Nephron (organoid): Measurements from ENCODE around the gene C1QL1.

Source experiments
- H3K27ac Mint-ChIP-seq, 3 experiments: 2 replicates each; pipeline ENCODE4 v1.8.0; 2020; ENCODE audit warnings: mixed read lengths in 3 of 3, mild to moderate bottlenecking in 2 of 3, moderate library complexity in 1 of 3
- H3K27me3 Mint-ChIP-seq: 2 replicates; pipeline ENCODE4 v1.8.0; 2021; ENCODE audit warnings: low read depth, mild to moderate bottlenecking, moderate library complexity, mixed read lengths
- H3K36me3 Mint-ChIP-seq: 2 replicates; pipeline ENCODE4 v1.8.0; 2020; ENCODE audit warnings: low read depth, mixed read lengths
- H3K4me1 Mint-ChIP-seq: 2 replicates; pipeline ENCODE4 v1.8.0; 2020; ENCODE audit warnings: mixed read lengths
- H3K4me3 Mint-ChIP-seq, 3 experiments: 2 replicates each; pipeline ENCODE4 v1.8.0; 2020; ENCODE audit warnings: mild to moderate bottlenecking in 3 of 3, mixed read lengths in 3 of 3, moderate library complexity in 2 of 3
- H3K9me3 Mint-ChIP-seq: 2 replicates; pipeline ENCODE4 v1.8.0; 2020; ENCODE audit warnings: mixed read lengths
- CTCF ChIP-seq, 3 experiments: fragments of 200-600 bp; sonication (generic); IDR thresholded peaks; one replicate each; pipeline ENCODE4 v1.5.0; 2021; ENCODE audit warnings: antibody characterized with exemption in 3 of 3; ENCODE audit not compliant: unreplicated experiment in 3 of 3

The C1QL1 gene

DNA sequence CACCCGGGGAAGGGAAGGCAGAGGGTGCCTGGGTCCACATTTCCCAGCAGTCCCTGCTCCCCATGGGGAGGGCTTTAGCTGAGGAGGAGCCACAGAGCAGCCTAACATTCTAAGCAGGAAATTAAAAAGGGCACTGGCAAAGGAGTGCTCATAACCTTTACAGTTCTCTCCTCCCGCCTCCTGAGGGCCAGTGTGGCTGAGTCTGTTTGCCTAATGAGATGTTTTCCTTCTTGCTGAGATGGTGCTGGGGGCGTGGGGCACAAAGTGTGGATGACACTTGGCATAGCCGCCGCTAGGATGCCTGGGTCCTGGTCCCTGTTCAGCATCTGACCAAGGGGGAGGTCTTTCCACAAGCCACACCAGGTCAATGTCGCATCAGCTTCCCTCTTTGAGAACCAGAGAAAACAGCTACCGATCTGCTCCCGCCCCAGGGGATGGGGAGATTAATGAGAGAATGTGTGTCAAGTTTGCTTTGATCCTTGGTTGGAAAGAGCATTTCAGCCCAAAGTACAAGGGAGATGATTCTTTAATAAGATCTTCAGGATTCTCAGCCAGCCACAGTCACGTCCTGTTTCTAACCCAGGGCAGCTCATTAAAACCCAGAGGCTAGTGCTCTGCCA is 26.3 kb downstream of the C1QL1 start:
- Mint-ChIP-seq H3K4me1 (peaks cover 13% of the 10 kb centered on the region), H3K9me3 (peaks cover 11% of the 10 kb centered on the region), H3K4me3 (no peak overlapping the region), H3K27ac (peak overlapping the region in 1 of 3 experiments; percentile 19), H3K36me3 (peaks cover 53% of the 10 kb centered on the region), H3K27me3 (no peaks in the 10 kb centered on the region)
- no peak for TF ChIP-seq CTCF (IDR thresholded peaks at IDR 0.05; ENCODE audit: unreplicated experiment in 3 of 3)

GRCh38 chr17:44940768-44941167 is 27.3 kb downstream of the C1QL1 start:
- no peak overlapping the region for H3K4me3 Mint-ChIP-seq
- H3K27me3 Mint-ChIP-seq: no peaks in the 10 kb centered on the region
- H3K4me1 Mint-ChIP-seq: peaks cover 5% of the 10 kb centered on the region
- peaks cover 49% of the 10 kb centered on the region for H3K36me3 Mint-ChIP-seq
- no peak for TF ChIP-seq CTCF (IDR thresholded peaks at IDR 0.05; ENCODE audit: unreplicated experiment in 3 of 3)
- peaks cover 11% of the 10 kb centered on the region for H3K9me3 Mint-ChIP-seq
- peak overlapping the region in 1 of 3 experiments; percentile 1 for H3K27ac Mint-ChIP-seq

GRCh38 chr17:44940317-44940716 is 27.8 kb downstream of the C1QL1 start:
- H3K9me3 Mint-ChIP-seq: peaks cover 11% of the 10 kb centered on the region
- no peak for TF ChIP-seq CTCF (IDR thresholded peaks at IDR 0.05; ENCODE audit: unreplicated experiment in 3 of 3)
- no peaks in the 10 kb centered on the region for H3K27me3 Mint-ChIP-seq
- H3K36me3 Mint-ChIP-seq: peaks cover 54% of the 10 kb centered on the region
- H3K27ac Mint-ChIP-seq: no peak overlapping the region
- H3K4me3 Mint-ChIP-seq: no peak overlapping the region
- peaks cover 5% of the 10 kb centered on the region for H3K4me1 Mint-ChIP-seq

- Mint-ChIP-seq H3K9me3 (peaks cover 10% of the 10 kb centered on the region), H3K27me3 (no peaks in the 10 kb centered on the region), H3K4me3 (no peak overlapping the region), H3K36me3 (peaks cover 60% of the 10 kb centered on the region), H3K27ac (no peak overlapping the region), H3K4me1 (no peaks in the 10 kb centered on the region)
- no peak for TF ChIP-seq CTCF (IDR thresholded peaks at IDR 0.05; ENCODE audit: unreplicated experiment in 3 of 3)
Observed at GRCh38 chr17:44935116-44935515, 33.0 kb downstream of the C1QL1 start.

- peaks cover 7% of the 10 kb centered on the region for H3K9me3 Mint-ChIP-seq
- no peak for TF ChIP-seq CTCF (IDR thresholded peaks at IDR 0.05; ENCODE audit: unreplicated experiment in 3 of 3)
- H3K4me1 Mint-ChIP-seq: no peaks in the 10 kb centered on the region
- H3K36me3 Mint-ChIP-seq: peaks cover 60% of the 10 kb centered on the region
- no peaks in the 10 kb centered on the region for H3K27me3 Mint-ChIP-seq
- no peak overlapping the region for H3K27ac Mint-ChIP-seq
- H3K4me3 Mint-ChIP-seq: no peak overlapping the region
Observed at GRCh38 chr17:44934745-44935105, 33.4 kb downstream of the C1QL1 start.
